Endothelial cell (in vitro differentiated cells): ENCODE measurements around the gene DMD. TPM values are rescaled to one million over a fixed set of nuclear protein-coding genes. Genes with fewer than 3 reads are reported as not detected.

Experiments used
- DNase-seq: peaks from one replicate; pipeline ENCODE4 v3.0.0; 2021; ENCODE audit warnings: low spot score
- H3K27ac Mint-ChIP-seq: one replicate; pipeline ENCODE4 v1.8.0; 2021; ENCODE audit warnings: mixed read lengths, inconsistent platforms; ENCODE audit not compliant: unreplicated experiment
- H3K27me3 Mint-ChIP-seq: one replicate; pipeline ENCODE4 v1.8.0; 2021; ENCODE audit warnings: mild to moderate bottlenecking, moderate library complexity, mixed read lengths, inconsistent platforms; ENCODE audit not compliant: unreplicated experiment
- H3K36me3 Mint-ChIP-seq: one replicate; pipeline ENCODE4 v1.8.0; 2021; ENCODE audit warnings: mild to moderate bottlenecking, low read depth, mixed read lengths, inconsistent platforms; ENCODE audit not compliant: unreplicated experiment
- H3K4me1 Mint-ChIP-seq: one replicate; pipeline ENCODE4 v1.8.0; 2021; ENCODE audit warnings: mild to moderate bottlenecking, mixed read lengths, inconsistent platforms; ENCODE audit not compliant: unreplicated experiment
- H3K4me3 Mint-ChIP-seq: one replicate; pipeline ENCODE4 v1.8.0; 2021; ENCODE audit warnings: mild to moderate bottlenecking, mixed read lengths, inconsistent platforms; ENCODE audit not compliant: unreplicated experiment
- H3K9me3 Mint-ChIP-seq: one replicate; pipeline ENCODE4 v1.8.0; 2021; ENCODE audit warnings: mixed read lengths, inconsistent platforms; ENCODE audit not compliant: unreplicated experiment
- microRNA-seq: library from miRNA; unstranded; fragments of <30 nt; microRNA quantifications from one replicate; pipeline ENCODE4, GENCODE V29; 2020; ENCODE audit not compliant: unreplicated experiment
- total RNA-seq: library from RNA; stranded (reverse); fragmentation: NEBNext Ultra II Directional; extraction: Animal tissue kit (Norgen Biotek cat#: 25700); gene quantifications from one replicate; pipeline ENCODE4 v1.2.1, GENCODE V29; 2021; ENCODE audit not compliant: unreplicated experiment
- TF ChIP-seq, protein P1 (sequence below): fragments of 200-600 bp; sonication (generic); IDR thresholded peaks from one replicate; pipeline ENCODE4 v1.5.0; 2021; ENCODE audit warnings: antibody characterized with exemption; ENCODE audit not compliant: unreplicated experiment

Gene DMD
- total RNA-seq, 1 donor from 2014 or later: 5.5 TPM

DNA sequence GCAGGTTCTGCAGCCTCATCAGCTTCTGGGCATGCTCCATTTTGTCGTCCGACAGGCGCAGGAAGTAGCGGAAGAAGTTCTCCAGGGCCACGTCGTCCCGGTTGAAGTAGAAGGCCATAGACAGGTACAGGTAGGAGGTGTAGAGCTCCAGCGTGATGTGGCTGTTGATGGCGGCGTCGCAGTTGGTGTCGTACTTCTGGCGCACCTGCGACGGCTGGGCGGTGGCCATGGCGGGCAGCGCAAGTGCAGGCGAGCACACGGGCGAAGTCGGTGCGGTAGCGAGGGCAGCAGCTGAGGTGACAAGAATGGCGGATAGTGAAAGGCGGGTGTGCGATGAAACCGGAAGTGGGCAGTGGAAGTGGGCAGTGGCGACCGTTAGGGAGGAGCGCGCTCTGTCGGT lies 2139.6 kb downstream of the DMD start, which contains the start of gene FTHL17:
TSS of gene FTHL17 (minus strand) at position 317 of the 400 bp plus-strand sequence. CDS start at position 229, 88 bp downstream.
- no peak within 1 kb of the TSS for H3K27ac Mint-ChIP-seq
- no peaks in the 10 kb centered on the region for H3K9me3 Mint-ChIP-seq
- no peak for DNase-seq
- TF ChIP-seq, protein P1, sequence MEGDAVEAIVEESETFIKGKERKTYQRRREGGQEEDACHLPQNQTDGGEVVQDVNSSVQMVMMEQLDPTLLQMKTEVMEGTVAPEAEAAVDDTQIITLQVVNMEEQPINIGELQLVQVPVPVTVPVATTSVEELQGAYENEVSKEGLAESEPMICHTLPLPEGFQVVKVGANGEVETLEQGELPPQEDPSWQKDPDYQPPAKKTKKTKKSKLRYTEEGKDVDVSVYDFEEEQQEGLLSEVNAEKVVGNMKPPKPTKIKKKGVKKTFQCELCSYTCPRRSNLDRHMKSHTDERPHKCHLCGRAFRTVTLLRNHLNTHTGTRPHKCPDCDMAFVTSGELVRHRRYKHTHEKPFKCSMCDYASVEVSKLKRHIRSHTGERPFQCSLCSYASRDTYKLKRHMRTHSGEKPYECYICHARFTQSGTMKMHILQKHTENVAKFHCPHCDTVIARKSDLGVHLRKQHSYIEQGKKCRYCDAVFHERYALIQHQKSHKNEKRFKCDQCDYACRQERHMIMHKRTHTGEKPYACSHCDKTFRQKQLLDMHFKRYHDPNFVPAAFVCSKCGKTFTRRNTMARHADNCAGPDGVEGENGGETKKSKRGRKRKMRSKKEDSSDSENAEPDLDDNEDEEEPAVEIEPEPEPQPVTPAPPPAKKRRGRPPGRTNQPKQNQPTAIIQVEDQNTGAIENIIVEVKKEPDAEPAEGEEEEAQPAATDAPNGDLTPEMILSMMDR: no peak
- H3K4me1 Mint-ChIP-seq: peaks cover 9% of the 10 kb centered on the region
- no peak within 1 kb of the TSS for H3K4me3 Mint-ChIP-seq
- no peaks in the 10 kb centered on the region for H3K36me3 Mint-ChIP-seq
- no peaks in the 10 kb centered on the region for H3K27me3 Mint-ChIP-seq

DNA sequence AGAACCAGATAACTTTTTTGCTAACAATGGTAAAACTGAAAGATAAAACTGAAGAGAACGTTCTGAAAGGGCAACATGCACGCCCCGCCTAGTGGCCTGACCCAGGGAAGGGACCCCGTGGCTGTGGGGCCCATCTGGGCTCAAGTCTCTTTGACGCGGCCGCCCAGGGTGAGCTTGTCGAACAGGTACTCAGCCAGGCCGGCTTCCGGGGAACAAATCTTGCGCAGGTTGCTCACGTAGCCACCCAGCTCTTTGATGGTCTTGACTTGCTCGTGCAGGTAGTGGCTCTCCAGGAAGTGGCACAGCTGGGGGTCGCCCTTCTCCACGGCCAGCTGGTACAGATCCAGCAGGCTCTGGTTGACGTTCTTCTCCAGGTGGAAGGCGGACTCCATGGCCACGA lies 2140.1 kb downstream of the DMD start:
- no peaks in the 10 kb centered on the region for H3K36me3 Mint-ChIP-seq
- TF ChIP-seq, protein P1: no peak
- no peak overlapping the region for H3K27ac Mint-ChIP-seq
- no peak overlapping the region for H3K4me3 Mint-ChIP-seq
- peaks cover 9% of the 10 kb centered on the region for H3K4me1 Mint-ChIP-seq
- H3K27me3 Mint-ChIP-seq: no peaks in the 10 kb centered on the region
- no peak for DNase-seq
- H3K9me3 Mint-ChIP-seq: no peaks in the 10 kb centered on the region

DNA sequence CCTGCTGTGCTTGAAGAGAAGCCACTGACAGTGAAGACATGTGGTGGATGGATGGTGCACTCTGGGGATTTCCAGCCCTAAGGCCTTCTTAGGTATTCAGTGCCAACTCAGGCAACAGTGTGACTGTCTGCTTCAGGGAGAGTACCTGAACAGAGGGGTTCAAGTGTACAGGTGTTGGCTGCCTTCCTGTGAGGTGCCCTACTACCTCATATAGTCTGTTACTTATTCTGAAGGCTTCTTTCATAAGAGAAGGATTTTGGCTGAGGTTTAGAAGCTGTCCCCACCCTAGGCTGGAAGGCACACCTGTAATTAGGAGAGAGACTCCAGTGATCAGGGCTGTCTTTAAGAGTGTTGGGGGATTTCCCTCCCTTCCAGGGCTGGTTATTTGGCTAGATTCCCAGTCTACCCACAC lies 2141.3 kb downstream of the DMD start:
- TF ChIP-seq, protein P1: no peak
- DNase-seq: no peak
- H3K27me3 Mint-ChIP-seq: no peaks in the 10 kb centered on the region
- H3K9me3 Mint-ChIP-seq: no peaks in the 10 kb centered on the region
- H3K4me3 Mint-ChIP-seq: no peak overlapping the region
- no peaks in the 10 kb centered on the region for H3K36me3 Mint-ChIP-seq
- H3K27ac Mint-ChIP-seq: no peak overlapping the region
- H3K4me1 Mint-ChIP-seq: peaks cover 9% of the 10 kb centered on the region

Small RNA genes within 50 kb of the gene (microRNA-seq; reads per million reads assigned to microRNA genes)
- not detected for gene MIR3915
- not detected for gene MIR548F5
